T-helper 17 cell (primary cell): Measurements from ENCODE around the gene IRX3. TPM values are rescaled to one million over a fixed set of nuclear protein-coding genes. Genes with fewer than 3 reads are reported as not detected.

Experiments used
- ATAC-seq: fragments of 150-1000 bp; cut with Tn5 transposase; 2 replicates; pipeline ENCODE4 v1.10.0; 2021; ENCODE audit warnings: mild to moderate bottlenecking, moderate library complexity
- DNase-seq, 3 donors: peaks; one replicate each; pipeline versions ENCODE4 v3.0.0 to v3.0.0-alpha.2; 2020 to 2021
- H3K9me3 ChIP-seq: one replicate; pipeline ENCODE4 v1.7.0; 2013; ENCODE audit warnings: low read length, mild to moderate bottlenecking; ENCODE audit not compliant: control insufficient read depth, poor library complexity, severe bottlenecking
- H3K27ac Mint-ChIP-seq: one replicate; pipeline ENCODE4 v1.8.0; 2022; ENCODE audit warnings: mild to moderate bottlenecking, moderate library complexity, mixed read lengths
- H3K27me3 Mint-ChIP-seq: one replicate; pipeline ENCODE4 v1.8.0; 2022; ENCODE audit warnings: mixed read lengths
- H3K36me3 Mint-ChIP-seq: one replicate; pipeline ENCODE4 v1.8.0; 2022; ENCODE audit warnings: low read depth, mixed read lengths
- H3K4me1 Mint-ChIP-seq: one replicate; pipeline ENCODE4 v1.8.0; 2022; ENCODE audit warnings: mild to moderate bottlenecking, mixed read lengths
- H3K4me3 Mint-ChIP-seq: one replicate; pipeline ENCODE4 v1.8.0; 2022; ENCODE audit warnings: mild to moderate bottlenecking, moderate library complexity, mixed read lengths
- total RNA-seq, 4 donors: library from RNA in 2 of 4; stranded (reverse) in 2 of 4; gene quantifications; one replicate each; pipeline ENCODE4 v1.2.3 and lab custom pipeline; 2022 to 2026

IRX3 gene
- total RNA-seq, 2 donors from 2014 or later: 0.47 TPM; not detected in 1

DNA sequence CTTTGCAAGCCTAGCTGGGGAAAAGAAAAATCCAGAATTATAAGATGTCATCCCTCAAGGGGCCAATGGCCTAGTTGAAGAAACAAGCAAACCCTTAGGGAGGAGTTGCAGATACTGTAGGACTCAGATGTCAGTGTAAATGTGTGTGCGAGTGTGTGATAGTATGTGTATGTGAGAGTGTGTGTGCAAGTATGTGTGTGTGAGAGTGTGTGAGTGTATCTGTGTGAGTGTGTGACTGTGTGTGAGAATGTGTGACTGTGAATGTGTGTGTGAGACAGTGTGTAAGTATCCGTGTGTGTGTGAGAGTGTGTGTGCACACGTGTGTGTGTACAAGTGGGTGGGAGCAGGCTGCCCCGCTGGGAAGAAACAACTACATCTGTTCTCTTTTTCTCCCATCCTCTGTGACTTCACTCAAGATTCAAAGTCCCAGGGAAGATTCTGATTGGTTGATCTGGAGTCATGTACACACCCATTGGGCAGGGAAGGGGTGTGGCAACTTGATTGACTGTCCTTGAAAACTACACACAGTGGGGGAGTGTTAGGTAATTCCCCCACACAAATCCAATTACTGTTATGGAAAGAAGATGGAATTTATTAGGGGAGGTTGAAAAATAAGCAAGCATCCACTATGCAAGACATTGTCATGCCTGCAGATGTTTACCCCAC lies 40.7 kb downstream of the IRX3 start:
- no peak for DNase-seq
- no peaks in the 10 kb centered on the region for H3K9me3 ChIP-seq
- peaks cover 22% of the 10 kb centered on the region for H3K27me3 Mint-ChIP-seq
- no peak overlapping the region for H3K4me3 Mint-ChIP-seq
- no peaks in the 10 kb centered on the region for H3K4me1 Mint-ChIP-seq
- no peak for ATAC-seq
- H3K36me3 Mint-ChIP-seq: no peaks in the 10 kb centered on the region
- no peak overlapping the region for H3K27ac Mint-ChIP-seq

DNA sequence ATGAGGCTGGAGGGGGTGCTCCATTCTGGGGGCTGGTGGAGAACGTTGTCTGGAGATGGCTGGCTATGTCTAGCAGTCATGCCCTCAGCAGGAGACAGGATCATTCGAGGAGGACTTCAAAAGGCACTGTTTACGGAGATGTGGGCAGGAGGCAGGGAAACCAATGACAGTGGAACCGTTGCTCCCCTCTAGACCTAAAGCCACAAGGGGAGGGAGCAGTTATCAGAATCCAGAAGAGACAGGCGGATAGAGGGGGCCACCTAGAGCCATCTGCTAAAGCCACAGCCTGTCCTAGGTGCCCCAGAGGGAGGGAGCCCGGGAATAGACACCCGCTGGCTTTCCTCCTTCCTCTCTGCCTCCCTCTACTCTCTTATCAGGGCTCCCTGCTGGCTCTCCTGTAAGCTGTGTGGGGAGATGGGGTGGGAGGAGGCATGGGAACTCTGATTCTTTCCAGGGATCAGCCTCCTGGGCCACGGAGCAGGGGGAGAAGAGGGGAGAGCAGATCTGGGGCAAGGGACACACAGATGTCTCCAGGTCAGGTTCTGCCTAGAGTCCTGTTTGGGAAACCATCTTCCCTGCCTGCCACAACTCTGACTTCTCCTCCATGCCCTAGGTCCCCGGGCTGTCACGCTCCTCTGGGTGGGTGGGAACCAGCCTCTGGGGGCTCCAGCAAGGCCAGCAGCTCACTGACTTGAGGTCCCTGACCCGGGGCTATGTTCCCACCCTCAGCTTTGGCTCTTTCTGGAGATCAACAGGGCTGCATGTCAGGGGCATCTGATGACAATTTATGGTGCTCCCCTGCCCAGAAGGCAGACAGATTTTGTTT lies 42.3 kb downstream of the IRX3 start:
- ATAC-seq: no peak
- Mint-ChIP-seq H3K4me3 (no peak overlapping the region), H3K4me1 (no peaks in the 10 kb centered on the region), H3K27me3 (peaks cover 17% of the 10 kb centered on the region), H3K36me3 (no peaks in the 10 kb centered on the region), H3K27ac (no peak overlapping the region)
- no peak for DNase-seq
- no peaks in the 10 kb centered on the region for H3K9me3 ChIP-seq

DNA sequence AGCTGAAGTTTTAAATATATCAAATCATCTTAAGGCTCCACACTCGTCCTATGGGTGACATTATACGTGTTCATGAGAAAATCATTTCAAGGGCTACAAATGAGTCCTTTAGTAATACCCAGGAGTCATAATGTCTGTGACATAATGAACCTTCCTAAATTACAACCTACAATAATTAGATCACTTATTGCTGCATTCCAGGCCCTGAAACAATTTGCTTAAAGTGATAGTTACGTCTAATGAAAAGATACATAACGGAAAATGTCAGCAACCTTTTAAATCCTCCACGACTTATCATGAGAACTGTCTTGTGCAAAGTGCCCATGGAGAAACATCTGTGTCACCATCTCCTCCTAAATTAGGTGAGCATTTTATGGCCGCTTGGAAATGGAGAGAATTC lies 43.4 kb downstream of the IRX3 start:
- DNase-seq (no peak), ATAC-seq (no peak)
- peaks cover 8% of the 10 kb centered on the region for H3K27me3 Mint-ChIP-seq
- H3K4me3 Mint-ChIP-seq: no peak overlapping the region
- no peaks in the 10 kb centered on the region for H3K9me3 ChIP-seq
- no peaks in the 10 kb centered on the region for H3K36me3 Mint-ChIP-seq
- no peaks in the 10 kb centered on the region for H3K4me1 Mint-ChIP-seq
- no peak overlapping the region for H3K27ac Mint-ChIP-seq

DNA sequence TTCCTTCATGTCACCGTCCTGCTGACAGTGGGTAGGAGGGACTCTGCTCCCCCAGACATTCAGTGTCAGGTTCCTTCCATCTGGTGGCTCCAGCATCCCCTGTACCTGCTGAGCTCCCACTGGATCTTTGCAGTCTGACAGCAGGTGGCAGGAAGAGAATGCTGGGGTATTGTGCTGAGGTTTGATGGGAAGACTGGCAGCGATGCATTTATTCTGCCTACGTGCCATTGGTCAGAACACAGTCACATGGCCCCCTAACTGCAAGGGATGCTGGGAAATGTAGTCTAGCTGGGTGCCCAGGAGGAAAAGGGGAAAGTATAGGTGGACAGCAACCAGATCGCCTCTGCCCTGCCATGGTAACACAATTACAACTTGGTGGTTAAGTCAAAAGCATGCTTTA lies 44.4 kb downstream of the IRX3 start:
- H3K9me3 ChIP-seq: no peaks in the 10 kb centered on the region
- no peak overlapping the region for H3K4me3 Mint-ChIP-seq
- ATAC-seq (no peak), DNase-seq (no peak)
- no peaks in the 10 kb centered on the region for H3K4me1 Mint-ChIP-seq
- H3K27me3 Mint-ChIP-seq: peaks cover 8% of the 10 kb centered on the region
- no peak overlapping the region for H3K27ac Mint-ChIP-seq
- H3K36me3 Mint-ChIP-seq: no peaks in the 10 kb centered on the region

DNA sequence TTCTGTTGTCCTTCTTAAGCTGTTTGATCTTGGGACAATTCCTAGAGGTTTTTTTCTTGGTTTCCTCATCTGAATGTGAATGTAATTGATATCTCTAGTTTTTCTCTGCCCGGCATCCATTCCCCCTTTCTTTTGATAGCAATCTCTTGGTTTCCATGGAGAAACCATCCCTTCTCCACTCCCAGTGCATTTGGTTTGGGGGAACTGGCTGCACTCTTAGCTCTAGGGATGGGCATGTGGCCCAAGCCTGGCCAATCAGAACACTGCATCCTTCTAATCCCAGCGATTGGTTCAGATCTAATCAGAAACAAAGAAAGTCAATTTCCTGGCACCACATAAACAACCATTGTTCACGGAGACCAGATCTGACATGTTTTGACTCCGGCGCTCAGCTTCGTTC lies 45.1 kb downstream of the IRX3 start:
- Mint-ChIP-seq H3K36me3 (no peaks in the 10 kb centered on the region), H3K27me3 (peaks cover 12% of the 10 kb centered on the region), H3K27ac (no peak overlapping the region), H3K4me3 (no peak overlapping the region), H3K4me1 (no peaks in the 10 kb centered on the region)
- no peak for DNase-seq
- ATAC-seq: no peak
- H3K9me3 ChIP-seq: no peaks in the 10 kb centered on the region

DNA sequence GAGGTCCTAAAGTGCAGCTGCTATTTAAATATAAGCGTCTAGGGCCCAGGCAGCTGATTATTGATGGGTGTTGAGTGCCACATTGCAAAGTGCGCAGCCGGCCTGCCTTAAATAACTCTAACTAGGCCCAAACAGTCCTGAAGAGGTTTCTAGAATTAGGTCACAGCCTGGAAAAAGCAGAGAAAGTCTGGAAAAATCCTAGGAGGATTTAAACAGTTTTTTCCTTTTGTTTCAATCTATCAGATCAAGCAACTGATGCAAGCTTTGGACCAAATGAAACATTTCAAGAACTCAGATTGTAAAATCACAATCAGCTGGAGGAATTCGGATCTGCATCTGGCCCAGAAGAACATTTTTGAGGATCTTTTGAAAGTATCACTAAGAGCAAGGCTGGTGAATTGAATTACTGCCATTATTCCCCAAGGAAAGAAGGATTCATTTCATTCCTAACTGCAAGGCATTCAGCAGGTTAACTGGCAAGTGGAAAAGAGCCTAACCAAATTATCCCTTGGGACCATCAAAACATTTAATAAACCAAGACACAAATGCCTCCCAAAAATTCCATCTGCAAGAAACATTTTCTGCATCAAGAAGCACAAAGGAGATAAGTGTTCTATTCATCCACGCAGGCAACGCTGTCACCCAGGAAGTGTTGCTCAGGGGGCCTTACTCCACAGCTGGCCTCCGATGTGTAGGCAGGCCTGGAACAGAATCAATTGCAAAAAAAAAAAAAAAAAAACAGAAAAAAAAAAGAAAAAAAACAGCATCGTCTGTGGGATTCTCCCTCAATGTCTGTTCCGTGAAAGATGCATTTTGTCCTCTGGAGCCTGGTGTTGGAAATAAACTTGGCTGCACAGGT lies 46.1 kb downstream of the IRX3 start:
- ATAC-seq (no peak), DNase-seq (no peak)
- Mint-ChIP-seq H3K27ac (no peak overlapping the region), H3K4me3 (no peak overlapping the region), H3K36me3 (no peaks in the 10 kb centered on the region), H3K4me1 (no peaks in the 10 kb centered on the region), H3K27me3 (peaks cover 21% of the 10 kb centered on the region)
- H3K9me3 ChIP-seq: no peaks in the 10 kb centered on the region

DNA sequence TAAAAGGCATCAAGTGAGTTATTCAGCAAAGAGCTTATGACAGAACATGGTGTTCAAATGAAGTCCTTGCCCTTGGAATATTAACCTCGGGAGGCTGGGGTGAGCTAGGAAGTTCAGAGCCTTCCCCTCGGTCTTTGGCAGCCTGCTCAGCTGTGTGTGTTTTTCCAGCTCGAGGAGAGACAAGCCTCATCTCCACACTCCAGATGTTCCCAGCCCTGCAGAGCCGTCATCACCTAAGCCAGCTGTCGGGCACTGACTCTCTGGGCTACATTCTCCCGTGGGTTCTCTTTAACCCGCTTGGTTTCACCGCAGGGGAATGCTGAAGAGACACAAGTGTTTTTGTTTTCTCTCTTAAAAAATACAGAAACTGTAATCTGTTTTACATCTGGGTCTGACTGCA lies 47.1 kb downstream of the IRX3 start:
- ATAC-seq: no peak
- no peak for DNase-seq
- H3K4me3 Mint-ChIP-seq: no peak overlapping the region
- H3K36me3 Mint-ChIP-seq: no peaks in the 10 kb centered on the region
- H3K27ac Mint-ChIP-seq: no peak overlapping the region
- H3K9me3 ChIP-seq: no peaks in the 10 kb centered on the region
- H3K27me3 Mint-ChIP-seq: peaks cover 21% of the 10 kb centered on the region
- peaks cover 3% of the 10 kb centered on the region for H3K4me1 Mint-ChIP-seq

DNA sequence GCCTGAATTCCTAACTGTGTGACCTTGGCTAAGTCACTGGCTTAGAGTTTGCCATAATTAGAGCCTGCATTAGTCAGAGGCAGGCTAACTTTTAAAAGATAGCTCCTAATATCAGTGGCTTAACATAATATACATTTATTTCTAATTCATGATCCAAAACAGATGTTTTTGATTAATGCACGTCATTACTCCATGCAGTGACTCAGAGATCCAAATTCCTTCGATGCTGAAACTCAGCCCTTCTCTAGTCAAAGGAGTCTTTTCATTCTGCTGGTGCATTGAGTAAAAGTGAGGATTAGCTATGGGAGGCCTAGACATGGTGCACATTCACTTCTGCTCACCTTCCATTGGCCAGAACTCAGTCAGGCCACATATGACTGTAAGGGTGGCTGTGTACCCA lies 49.8 kb downstream of the IRX3 start:
- DNase-seq (no peak), ATAC-seq (no peak)
- peaks cover 13% of the 10 kb centered on the region for H3K27me3 Mint-ChIP-seq
- no peak overlapping the region for H3K27ac Mint-ChIP-seq
- H3K36me3 Mint-ChIP-seq: no peaks in the 10 kb centered on the region
- no peak overlapping the region for H3K4me3 Mint-ChIP-seq
- no peaks in the 10 kb centered on the region for H3K9me3 ChIP-seq
- H3K4me1 Mint-ChIP-seq: peaks cover 3% of the 10 kb centered on the region

DNA sequence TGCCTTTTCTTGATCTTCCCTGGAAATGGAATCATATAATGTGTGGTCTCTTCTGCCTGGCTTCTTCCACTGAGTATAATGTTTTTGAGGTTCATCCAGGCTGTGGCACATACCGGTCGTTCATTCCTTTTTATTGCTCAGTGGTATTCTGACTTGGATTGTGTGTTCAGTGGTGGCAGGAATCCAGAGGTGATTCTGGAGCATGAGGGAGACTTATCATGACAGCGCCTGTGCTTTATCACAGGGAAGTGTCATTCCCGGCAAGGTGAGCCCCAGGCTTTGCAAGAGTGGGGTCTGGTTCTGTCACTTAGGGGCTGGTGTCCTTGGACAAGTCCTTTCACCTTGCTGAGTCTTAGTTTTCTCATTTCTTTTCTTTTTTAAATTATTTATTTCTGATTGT lies 53.0 kb downstream of the IRX3 start:
- Mint-ChIP-seq H3K4me1 (peaks cover 3% of the 10 kb centered on the region), H3K4me3 (no peak overlapping the region)

More for the DNA sequence above, 53.0 kb downstream of the IRX3 start:
- no peaks in the 10 kb centered on the region for H3K36me3 Mint-ChIP-seq
- ATAC-seq (no peak), DNase-seq (no peak)
- H3K9me3 ChIP-seq: no peaks in the 10 kb centered on the region
- H3K27me3 Mint-ChIP-seq: peaks cover 22% of the 10 kb centered on the region
- H3K27ac Mint-ChIP-seq: no peak overlapping the region
